ENCODE data around the gene STAM. TPM values are rescaled to one million over a fixed set of nuclear protein-coding genes. Genes with fewer than 3 reads are reported as not detected.

The STAM gene
- total RNA-seq, 1 experiment from 2014 or later = 38.8 TPM

GRCh38 chr10:17736223-17736622, 92.3 kb downstream of the STAM start:
- ChIA-PET POLR2A (ENCODE audit: unreplicated experiment) (no interaction called here), CTCF (interaction anchor here (0.6 kb wide), 1 partner anchor 60 kb away, joined by 3 read pairs; no protein-coding TSS in a partner anchor)
- intact Hi-C loops (cut with micrococcal nuclease; ENCODE audit: unreplicated experiment) = loop anchor here (2.0 to 5.0 kb wide), 3 partner anchors 119 to 479 kb away; partner anchors contain the start of gene HACD1
- Histone ChIP-seq H3K27me3 (ENCODE audit: insufficient read depth, low read depth) (no peaks in the 10 kb centered on the region), H3K4me2 (no peak overlapping the region), H3K4me1 (replicated peaks; ENCODE audit: insufficient read depth) (no peaks in the 10 kb centered on the region), H3K79me2 (ENCODE audit: low read depth) (no peaks in the 10 kb centered on the region), H3F3A (ENCODE audit: insufficient read depth, low read depth) (no peaks in the 10 kb centered on the region), H3K9me3 (ENCODE audit: insufficient read depth, low read depth) (no peaks in the 10 kb centered on the region), H3K9me2 (ENCODE audit: insufficient read depth) (no peaks in the 10 kb centered on the region), H3K36me3 (ENCODE audit: low read depth) (no peaks in the 10 kb centered on the region), H3K4me3 (no peak overlapping the region), H3K27ac (no peak overlapping the region), H4K20me1 (ENCODE audit: insufficient read depth) (no peaks in the 10 kb centered on the region), H2AFZ (no peak overlapping the region)
- no peak for DNase-seq
- BruUV-seq (replicated peaks) = no TSS peak
- no peak for TF ChIP-seq EZH2 (IDR thresholded peaks at IDR 0.05; ENCODE audit: low read depth)
- TF ChIP-seq, protein P1, sequence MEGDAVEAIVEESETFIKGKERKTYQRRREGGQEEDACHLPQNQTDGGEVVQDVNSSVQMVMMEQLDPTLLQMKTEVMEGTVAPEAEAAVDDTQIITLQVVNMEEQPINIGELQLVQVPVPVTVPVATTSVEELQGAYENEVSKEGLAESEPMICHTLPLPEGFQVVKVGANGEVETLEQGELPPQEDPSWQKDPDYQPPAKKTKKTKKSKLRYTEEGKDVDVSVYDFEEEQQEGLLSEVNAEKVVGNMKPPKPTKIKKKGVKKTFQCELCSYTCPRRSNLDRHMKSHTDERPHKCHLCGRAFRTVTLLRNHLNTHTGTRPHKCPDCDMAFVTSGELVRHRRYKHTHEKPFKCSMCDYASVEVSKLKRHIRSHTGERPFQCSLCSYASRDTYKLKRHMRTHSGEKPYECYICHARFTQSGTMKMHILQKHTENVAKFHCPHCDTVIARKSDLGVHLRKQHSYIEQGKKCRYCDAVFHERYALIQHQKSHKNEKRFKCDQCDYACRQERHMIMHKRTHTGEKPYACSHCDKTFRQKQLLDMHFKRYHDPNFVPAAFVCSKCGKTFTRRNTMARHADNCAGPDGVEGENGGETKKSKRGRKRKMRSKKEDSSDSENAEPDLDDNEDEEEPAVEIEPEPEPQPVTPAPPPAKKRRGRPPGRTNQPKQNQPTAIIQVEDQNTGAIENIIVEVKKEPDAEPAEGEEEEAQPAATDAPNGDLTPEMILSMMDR (conservative IDR thresholded peaks at IDR 0.05) = no peak

- BruUV-seq (replicated peaks) = no TSS peak
- Histone ChIP-seq H3F3A (ENCODE audit: insufficient read depth, low read depth) (no peaks in the 10 kb centered on the region), H3K4me3 (no peak overlapping the region), H3K27ac (no peak overlapping the region), H3K9me3 (ENCODE audit: insufficient read depth, low read depth) (no peaks in the 10 kb centered on the region), H3K79me2 (ENCODE audit: low read depth) (no peaks in the 10 kb centered on the region), H3K36me3 (ENCODE audit: low read depth) (no peaks in the 10 kb centered on the region), H3K27me3 (ENCODE audit: insufficient read depth, low read depth) (no peaks in the 10 kb centered on the region), H3K4me2 (no peak overlapping the region), H3K9me2 (ENCODE audit: insufficient read depth) (no peaks in the 10 kb centered on the region), H2AFZ (no peak overlapping the region), H4K20me1 (ENCODE audit: insufficient read depth) (no peaks in the 10 kb centered on the region), H3K4me1 (replicated peaks; ENCODE audit: insufficient read depth) (no peaks in the 10 kb centered on the region)
- ChIA-PET POLR2A (ENCODE audit: unreplicated experiment) (no interaction called here), CTCF (interaction anchor here (0.6 kb wide), 1 partner anchor 892 kb away, joined by 4 read pairs; no protein-coding TSS in a partner anchor)
- intact Hi-C loops (cut with micrococcal nuclease; ENCODE audit: unreplicated experiment) = loop anchor here (2.0 to 5.0 kb wide), 3 partner anchors 120 to 478 kb away; partner anchors contain the start of gene HACD1
- no peak for DNase-seq
- TF ChIP-seq, protein P1 (conservative IDR thresholded peaks at IDR 0.05) = peak; percentile 65
- no peak for TF ChIP-seq EZH2 (IDR thresholded peaks at IDR 0.05; ENCODE audit: low read depth)
Observed at GRCh38 chr10:17737027-17737965, 93.3 kb downstream of the STAM start.

DNA sequence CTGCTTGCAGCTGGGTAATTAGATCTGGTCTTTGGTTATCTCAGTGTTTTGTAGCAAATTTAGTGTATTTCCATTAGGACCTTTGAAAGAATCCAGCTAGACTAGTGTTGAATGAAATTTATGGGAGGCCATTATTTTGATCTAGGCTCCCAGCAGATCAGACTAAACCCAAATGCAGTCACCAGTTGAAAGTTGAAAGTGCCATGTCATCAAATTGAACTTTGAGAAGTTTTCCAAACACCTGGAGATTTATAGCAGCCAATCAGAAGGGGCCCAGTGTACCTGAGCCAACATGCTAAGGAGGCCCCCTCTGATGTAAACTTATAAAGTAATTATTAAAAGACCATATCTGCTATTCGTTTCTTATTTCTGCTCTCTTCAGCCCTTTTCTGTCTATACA, 96.7 kb downstream of the STAM start:
- intact Hi-C loops (cut with micrococcal nuclease; ENCODE audit: unreplicated experiment) = loop anchor here (5.0 kb wide), 2 partner anchors 42 to 97 kb away; no protein-coding TSS in a partner anchor
- no peak overlapping the region for H2AFZ ChIP-seq
- H3K4me3 ChIP-seq = no peak overlapping the region
- no peaks in the 10 kb centered on the region for H3K79me2 ChIP-seq (ENCODE audit: low read depth)
- no peaks in the 10 kb centered on the region for H3K4me1 ChIP-seq (replicated peaks; ENCODE audit: insufficient read depth)
- ChIA-PET POLR2A (ENCODE audit: unreplicated experiment) (no interaction called here), CTCF (interaction anchor here (0.6 kb wide), 1 partner anchor 399 kb away, joined by 3 read pairs; no protein-coding TSS in a partner anchor)
- H3K4me2 ChIP-seq = no peak overlapping the region
- H3K27ac ChIP-seq = no peak overlapping the region
- H3K9me2 ChIP-seq (ENCODE audit: insufficient read depth) = no peaks in the 10 kb centered on the region
- no TSS peak for BruUV-seq (replicated peaks)
- no peaks in the 10 kb centered on the region for H4K20me1 ChIP-seq (ENCODE audit: insufficient read depth)
- TF ChIP-seq EZH2 (IDR thresholded peaks at IDR 0.05; ENCODE audit: low read depth) = no peak
- TF ChIP-seq, protein P1 (conservative IDR thresholded peaks at IDR 0.05) = no peak
- no peak for DNase-seq
- no peaks in the 10 kb centered on the region for H3F3A ChIP-seq (ENCODE audit: insufficient read depth, low read depth)
- H3K36me3 ChIP-seq (ENCODE audit: low read depth) = no peaks in the 10 kb centered on the region
- no peaks in the 10 kb centered on the region for H3K27me3 ChIP-seq (ENCODE audit: insufficient read depth, low read depth)
- H3K9me3 ChIP-seq (ENCODE audit: insufficient read depth, low read depth) = no peaks in the 10 kb centered on the region
